Esophagus muscularis mucosa (tissue), 4 donors: ENCODE measurements around the gene EZR.

Source experiments
- EP300 ChIP-seq: sonication (generic); formaldehyde crosslinking; IDR thresholded peaks from one replicate; pipeline ENCODE4 v1.6.1; 2017; ENCODE audit warnings: antibody characterized with exemption
- POLR2A ChIP-seq: fragments of 450-650 bp; IDR thresholded peaks from one replicate; pipeline ENCODE4 v1.6.1; 2017; ENCODE audit warnings: antibody characterized with exemption, moderate library complexity, mild to moderate bottlenecking, low read depth
- POLR2AphosphoS5 ChIP-seq, 2 donors: sonication (generic); formaldehyde crosslinking; IDR thresholded peaks; one replicate each; pipeline ENCODE4 v1.6.1; 2017; ENCODE audit warnings: antibody characterized with exemption in 2 of 2
- TF ChIP-seq, protein P1 (sequence below), 3 experiments: fragments of 200-600 bp in 2 of 3; fragments of 450-650 bp in 1 of 3; sonication (generic) in 2 of 3; IDR thresholded peaks; one replicate each; pipeline ENCODE4 v1.5.1; 2017 to 2019; ENCODE audit warnings: antibody characterized with exemption in 3 of 3, mild to moderate bottlenecking in 2 of 3, moderate library complexity in 1 of 3

DNA sequence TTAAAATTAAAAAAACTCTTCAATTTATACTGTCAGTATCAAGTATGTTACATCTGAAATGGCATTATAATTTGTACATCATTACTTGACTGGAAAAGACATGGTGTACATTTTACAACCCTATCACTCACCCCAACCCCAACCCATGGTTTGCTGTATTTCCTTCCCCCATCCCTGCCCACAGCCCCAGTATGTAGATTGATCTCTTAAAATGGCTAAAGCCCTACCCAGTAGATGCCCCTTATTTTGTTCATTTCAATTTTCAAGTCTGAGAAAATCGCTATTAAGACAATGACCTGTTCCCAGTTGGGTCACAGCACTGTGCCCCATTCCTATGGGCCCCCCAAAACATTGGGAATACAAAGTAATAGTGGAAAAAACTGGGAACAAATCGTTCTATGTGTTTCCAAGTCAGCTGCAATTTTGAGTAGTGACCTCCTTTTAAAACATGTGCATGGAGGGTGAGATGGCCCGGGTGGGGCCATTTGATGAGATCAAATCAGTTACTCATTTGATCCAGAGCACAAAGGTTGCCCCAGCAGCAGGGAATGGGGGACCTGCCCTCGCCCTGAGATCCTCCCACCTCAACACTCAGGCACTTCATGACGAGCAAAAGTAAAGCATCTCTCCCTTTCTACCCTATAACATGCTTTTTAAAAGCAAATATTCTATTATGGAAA lies 13.3 kb downstream of the EZR start:
- TF ChIP-seq POLR2AphosphoS5 (IDR thresholded peaks at IDR 0.05) (no peak), EP300 (no peak), POLR2A (no peak)
- TF ChIP-seq, protein P1, sequence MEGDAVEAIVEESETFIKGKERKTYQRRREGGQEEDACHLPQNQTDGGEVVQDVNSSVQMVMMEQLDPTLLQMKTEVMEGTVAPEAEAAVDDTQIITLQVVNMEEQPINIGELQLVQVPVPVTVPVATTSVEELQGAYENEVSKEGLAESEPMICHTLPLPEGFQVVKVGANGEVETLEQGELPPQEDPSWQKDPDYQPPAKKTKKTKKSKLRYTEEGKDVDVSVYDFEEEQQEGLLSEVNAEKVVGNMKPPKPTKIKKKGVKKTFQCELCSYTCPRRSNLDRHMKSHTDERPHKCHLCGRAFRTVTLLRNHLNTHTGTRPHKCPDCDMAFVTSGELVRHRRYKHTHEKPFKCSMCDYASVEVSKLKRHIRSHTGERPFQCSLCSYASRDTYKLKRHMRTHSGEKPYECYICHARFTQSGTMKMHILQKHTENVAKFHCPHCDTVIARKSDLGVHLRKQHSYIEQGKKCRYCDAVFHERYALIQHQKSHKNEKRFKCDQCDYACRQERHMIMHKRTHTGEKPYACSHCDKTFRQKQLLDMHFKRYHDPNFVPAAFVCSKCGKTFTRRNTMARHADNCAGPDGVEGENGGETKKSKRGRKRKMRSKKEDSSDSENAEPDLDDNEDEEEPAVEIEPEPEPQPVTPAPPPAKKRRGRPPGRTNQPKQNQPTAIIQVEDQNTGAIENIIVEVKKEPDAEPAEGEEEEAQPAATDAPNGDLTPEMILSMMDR (IDR thresholded peaks at IDR 0.05): no peak
